ENCODE results near the gene NME7. TPM values are rescaled to one million over a fixed set of nuclear protein-coding genes. Genes with fewer than 3 reads are reported as not detected.

Gene NME7
- total and polyA plus RNA-seq, 2 experiments from 2014 or later = 39.1 to 48.5 TPM

- no peak for TF ChIP-seq CREB1 (CRISPR knock-in tag; IDR thresholded peaks at IDR 0.05; ENCODE audit: low read depth)
- TF ChIP-seq EZH2phosphoT487 (IDR thresholded peaks at IDR 0.05; ENCODE audit: unreplicated experiment) = no peak
- TF ChIP-seq, protein P1, sequence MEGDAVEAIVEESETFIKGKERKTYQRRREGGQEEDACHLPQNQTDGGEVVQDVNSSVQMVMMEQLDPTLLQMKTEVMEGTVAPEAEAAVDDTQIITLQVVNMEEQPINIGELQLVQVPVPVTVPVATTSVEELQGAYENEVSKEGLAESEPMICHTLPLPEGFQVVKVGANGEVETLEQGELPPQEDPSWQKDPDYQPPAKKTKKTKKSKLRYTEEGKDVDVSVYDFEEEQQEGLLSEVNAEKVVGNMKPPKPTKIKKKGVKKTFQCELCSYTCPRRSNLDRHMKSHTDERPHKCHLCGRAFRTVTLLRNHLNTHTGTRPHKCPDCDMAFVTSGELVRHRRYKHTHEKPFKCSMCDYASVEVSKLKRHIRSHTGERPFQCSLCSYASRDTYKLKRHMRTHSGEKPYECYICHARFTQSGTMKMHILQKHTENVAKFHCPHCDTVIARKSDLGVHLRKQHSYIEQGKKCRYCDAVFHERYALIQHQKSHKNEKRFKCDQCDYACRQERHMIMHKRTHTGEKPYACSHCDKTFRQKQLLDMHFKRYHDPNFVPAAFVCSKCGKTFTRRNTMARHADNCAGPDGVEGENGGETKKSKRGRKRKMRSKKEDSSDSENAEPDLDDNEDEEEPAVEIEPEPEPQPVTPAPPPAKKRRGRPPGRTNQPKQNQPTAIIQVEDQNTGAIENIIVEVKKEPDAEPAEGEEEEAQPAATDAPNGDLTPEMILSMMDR (conservative IDR thresholded peaks at IDR 0.05; ENCODE audit: low read depth in 2 of 2) = no peak
- Histone ChIP-seq H3K27ac (ENCODE audit: low read depth) (no peak overlapping the region), H3K79me2 (replicated peaks; ENCODE audit: insufficient read depth) (no peaks in the 10 kb centered on the region), H4K20me1 (replicated peaks; ENCODE audit: insufficient read depth) (0 out of 2 replicates have a peak, but pooled peaks cover 3% of the 10 kb centered on the region), H3K27me3 (ENCODE audit: insufficient read depth) (no peaks in the 10 kb centered on the region), H2AFZ (no peak overlapping the region), H3K4me1 (ENCODE audit: insufficient read depth) (no peaks in the 10 kb centered on the region), H3K36me3 (ENCODE audit: insufficient read depth) (peaks cover 9% of the 10 kb centered on the region; the same call in 1 of the 2 replicates), H3K9me2 (ENCODE audit: insufficient read depth) (no peaks in the 10 kb centered on the region), H3K4me2 (no peak overlapping the region), H3F3A (replicated peaks; ENCODE audit: low read depth) (no peaks in the 10 kb centered on the region), H3K4me3 (no peak overlapping the region)
- Mint-ChIP-seq H3K4me3 (no peak overlapping the region), H3K4me1 (no peaks in the 10 kb centered on the region), H3K36me3 (ENCODE audit: low read depth) (peaks cover 17% of the 10 kb centered on the region; the same call in 2 of the 3 replicates), H3K27ac (no peak overlapping the region), H3K27me3 (ENCODE audit: insufficient read depth, low read depth, poor library complexity) (no peaks in the 10 kb centered on the region), H3K9me3 (no peaks in the 10 kb centered on the region; the same call in 2 of the 3 replicates)
- no peak for ATAC-seq
- no peak for DNase-seq (ENCODE audit: low spot score)
Measured at GRCh38 chr1:169390303-169390702, 22.7 kb upstream of the NME7 start.

GRCh38 chr1:169387399-169387798, 19.8 kb upstream of the NME7 start:
- H3K4me2 ChIP-seq = no peak overlapping the region
- Mint-ChIP-seq H3K36me3 (ENCODE audit: low read depth) (peaks cover 17% of the 10 kb centered on the region; the same call in 2 of the 3 replicates), H3K4me3 (no peak overlapping the region), H3K9me3 (no peaks in the 10 kb centered on the region; the same call in 2 of the 3 replicates), H3K4me1 (no peaks in the 10 kb centered on the region), H3K27ac (no peak overlapping the region), H3K27me3 (ENCODE audit: insufficient read depth, low read depth, poor library complexity) (no peaks in the 10 kb centered on the region)
- H3K27me3 ChIP-seq (ENCODE audit: insufficient read depth) = no peaks in the 10 kb centered on the region
- peaks cover 9% of the 10 kb centered on the region; the same call in 1 of the 2 replicates for H3K36me3 ChIP-seq (ENCODE audit: insufficient read depth)
- H3F3A ChIP-seq (replicated peaks; ENCODE audit: low read depth) = no peaks in the 10 kb centered on the region
- H3K9me2 ChIP-seq (ENCODE audit: insufficient read depth) = no peaks in the 10 kb centered on the region
- no peak overlapping the region for H3K27ac ChIP-seq (ENCODE audit: low read depth)
- no peak for DNase-seq (ENCODE audit: low spot score)
- no peak overlapping the region for H3K4me3 ChIP-seq
- H4K20me1 ChIP-seq (replicated peaks; ENCODE audit: insufficient read depth) = no peaks in the 10 kb centered on the region
- H2AFZ ChIP-seq = no peak overlapping the region
- no peaks in the 10 kb centered on the region for H3K4me1 ChIP-seq (ENCODE audit: insufficient read depth)
- no peaks in the 10 kb centered on the region for H3K79me2 ChIP-seq (replicated peaks; ENCODE audit: insufficient read depth)
- no peak for ATAC-seq
- TF ChIP-seq STAT1 (IDR thresholded peaks at IDR 0.05; ENCODE audit: unreplicated experiment) (no peak), CREB1 (CRISPR knock-in tag; IDR thresholded peaks at IDR 0.05; ENCODE audit: low read depth) (no peak), JUNB (IDR thresholded peaks at IDR 0.05; ENCODE audit: unreplicated experiment) (no peak), ZNF331 (CRISPR knock-in tag; IDR thresholded peaks at IDR 0.05; ENCODE audit: low read depth) (no peak), ZNF114 (CRISPR knock-in tag; IDR thresholded peaks at IDR 0.05) (no peak), EZH2phosphoT487 (IDR thresholded peaks at IDR 0.05; ENCODE audit: unreplicated experiment) (no peak), EZH2 (IDR thresholded peaks at IDR 0.05; ENCODE audit: low read depth, unreplicated experiment) (no peak)
- TF ChIP-seq, protein P2, sequence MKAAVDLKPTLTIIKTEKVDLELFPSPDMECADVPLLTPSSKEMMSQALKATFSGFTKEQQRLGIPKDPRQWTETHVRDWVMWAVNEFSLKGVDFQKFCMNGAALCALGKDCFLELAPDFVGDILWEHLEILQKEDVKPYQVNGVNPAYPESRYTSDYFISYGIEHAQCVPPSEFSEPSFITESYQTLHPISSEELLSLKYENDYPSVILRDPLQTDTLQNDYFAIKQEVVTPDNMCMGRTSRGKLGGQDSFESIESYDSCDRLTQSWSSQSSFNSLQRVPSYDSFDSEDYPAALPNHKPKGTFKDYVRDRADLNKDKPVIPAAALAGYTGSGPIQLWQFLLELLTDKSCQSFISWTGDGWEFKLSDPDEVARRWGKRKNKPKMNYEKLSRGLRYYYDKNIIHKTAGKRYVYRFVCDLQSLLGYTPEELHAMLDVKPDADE (IDR thresholded peaks at IDR 0.05) = no peak
- TF ChIP-seq, protein P1 (conservative IDR thresholded peaks at IDR 0.05; ENCODE audit: low read depth in 2 of 2) = no peak
- TF ChIP-seq, protein P3, sequence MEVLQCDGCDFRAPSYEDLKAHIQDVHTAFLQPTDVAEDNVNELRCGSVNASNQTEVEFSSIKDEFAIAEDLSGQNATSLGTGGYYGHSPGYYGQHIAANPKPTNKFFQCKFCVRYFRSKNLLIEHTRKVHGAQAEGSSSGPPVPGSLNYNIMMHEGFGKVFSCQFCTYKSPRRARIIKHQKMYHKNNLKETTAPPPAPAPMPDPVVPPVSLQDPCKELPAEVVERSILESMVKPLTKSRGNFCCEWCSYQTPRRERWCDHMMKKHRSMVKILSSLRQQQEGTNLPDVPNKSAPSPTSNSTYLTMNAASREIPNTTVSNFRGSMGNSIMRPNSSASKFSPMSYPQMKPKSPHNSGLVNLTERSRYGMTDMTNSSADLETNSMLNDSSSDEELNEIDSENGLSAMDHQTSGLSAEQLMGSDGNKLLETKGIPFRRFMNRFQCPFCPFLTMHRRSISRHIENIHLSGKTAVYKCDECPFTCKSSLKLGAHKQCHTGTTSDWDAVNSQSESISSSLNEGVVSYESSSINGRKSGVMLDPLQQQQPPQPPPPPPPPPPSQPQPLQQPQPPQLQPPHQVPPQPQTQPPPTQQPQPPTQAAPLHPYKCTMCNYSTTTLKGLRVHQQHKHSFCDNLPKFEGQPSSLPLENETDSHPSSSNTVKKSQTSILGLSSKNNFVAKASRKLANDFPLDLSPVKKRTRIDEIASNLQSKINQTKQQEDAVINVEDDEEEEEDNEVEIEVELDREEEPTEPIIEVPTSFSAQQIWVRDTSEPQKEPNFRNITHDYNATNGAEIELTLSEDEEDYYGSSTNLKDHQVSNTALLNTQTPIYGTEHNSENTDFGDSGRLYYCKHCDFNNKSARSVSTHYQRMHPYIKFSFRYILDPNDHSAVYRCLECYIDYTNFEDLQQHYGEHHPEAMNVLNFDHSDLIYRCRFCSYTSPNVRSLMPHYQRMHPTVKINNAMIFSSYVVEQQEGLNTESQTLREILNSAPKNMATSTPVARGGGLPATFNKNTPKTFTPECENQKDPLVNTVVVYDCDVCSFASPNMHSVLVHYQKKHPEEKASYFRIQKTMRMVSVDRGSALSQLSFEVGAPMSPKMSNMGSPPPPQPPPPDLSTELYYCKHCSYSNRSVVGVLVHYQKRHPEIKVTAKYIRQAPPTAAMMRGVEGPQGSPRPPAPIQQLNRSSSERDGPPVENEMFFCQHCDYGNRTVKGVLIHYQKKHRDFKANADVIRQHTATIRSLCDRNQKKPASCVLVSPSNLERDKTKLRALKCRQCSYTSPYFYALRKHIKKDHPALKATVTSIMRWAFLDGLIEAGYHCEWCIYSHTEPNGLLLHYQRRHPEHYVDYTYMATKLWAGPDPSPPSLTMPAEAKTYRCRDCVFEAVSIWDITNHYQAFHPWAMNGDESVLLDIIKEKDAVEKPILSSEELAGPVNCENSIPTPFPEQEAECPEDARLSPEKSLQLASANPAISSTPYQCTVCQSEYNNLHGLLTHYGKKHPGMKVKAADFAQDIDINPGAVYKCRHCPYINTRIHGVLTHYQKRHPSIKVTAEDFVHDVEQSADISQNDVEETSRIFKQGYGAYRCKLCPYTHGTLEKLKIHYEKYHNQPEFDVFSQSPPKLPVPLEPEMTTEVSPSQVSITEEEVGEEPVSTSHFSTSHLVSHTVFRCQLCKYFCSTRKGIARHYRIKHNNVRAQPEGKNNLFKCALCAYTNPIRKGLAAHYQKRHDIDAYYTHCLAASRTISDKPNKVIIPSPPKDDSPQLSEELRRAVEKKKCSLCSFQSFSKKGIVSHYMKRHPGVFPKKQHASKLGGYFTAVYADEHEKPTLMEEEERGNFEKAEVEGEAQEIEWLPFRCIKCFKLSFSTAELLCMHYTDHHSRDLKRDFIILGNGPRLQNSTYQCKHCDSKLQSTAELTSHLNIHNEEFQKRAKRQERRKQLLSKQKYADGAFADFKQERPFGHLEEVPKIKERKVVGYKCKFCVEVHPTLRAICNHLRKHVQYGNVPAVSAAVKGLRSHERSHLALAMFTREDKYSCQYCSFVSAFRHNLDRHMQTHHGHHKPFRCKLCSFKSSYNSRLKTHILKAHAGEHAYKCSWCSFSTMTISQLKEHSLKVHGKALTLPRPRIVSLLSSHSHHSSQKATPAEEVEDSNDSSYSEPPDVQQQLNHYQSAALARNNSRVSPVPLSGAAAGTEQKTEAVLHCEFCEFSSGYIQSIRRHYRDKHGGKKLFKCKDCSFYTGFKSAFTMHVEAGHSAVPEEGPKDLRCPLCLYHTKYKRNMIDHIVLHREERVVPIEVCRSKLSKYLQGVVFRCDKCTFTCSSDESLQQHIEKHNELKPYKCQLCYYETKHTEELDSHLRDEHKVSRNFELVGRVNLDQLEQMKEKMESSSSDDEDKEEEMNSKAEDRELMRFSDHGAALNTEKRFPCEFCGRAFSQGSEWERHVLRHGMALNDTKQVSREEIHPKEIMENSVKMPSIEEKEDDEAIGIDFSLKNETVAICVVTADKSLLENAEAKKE (CRISPR knock-in tag; IDR thresholded peaks at IDR 0.05) = no peak
